ENCODE measurements around the gene BAIAP2L2.
"Not testable (repeated sequence)": the region's sequence is repeated elsewhere in the genome, so short reads cannot be mapped to it uniquely, and the experiment has no call there.

BAIAP2L2 gene

GRCh38 chr22:38120359-38121110 lies 10.1 kb upstream of the BAIAP2L2 start:
- 0 out of 2 replicates have a peak, but pooled peaks cover 2% of the 10 kb centered on the region for H3K36me3 ChIP-seq (ENCODE audit: control insufficient read depth, insufficient read depth, low read length)
- H3K27me3 ChIP-seq (replicated peaks; ENCODE audit: control insufficient read depth, insufficient read depth, low read length): no peaks in the 10 kb centered on the region
- TF ChIP-seq CTCF (IDR thresholded peaks at IDR 0.05; ENCODE audit: insufficient read depth, low read length, poor library complexity, severe bottlenecking): no peak
- no peak for DNase-seq (ENCODE audit: extremely low read depth, insufficient read length)
- H3K4me3 ChIP-seq (replicated peaks; ENCODE audit: low read depth, low read length): no peak overlapping the region

- not testable (repeated sequence) for DNase-seq (ENCODE audit: extremely low read depth, insufficient read length); H3K4me3 ChIP-seq (replicated peaks; ENCODE audit: low read depth, low read length); H3K36me3 ChIP-seq (ENCODE audit: control insufficient read depth, insufficient read depth, low read length); H3K27me3 ChIP-seq (replicated peaks; ENCODE audit: control insufficient read depth, insufficient read depth, low read length)
These were observed 8.3 kb upstream of the BAIAP2L2 start for GRCh38 chr22:38118747-38119146.

- TF ChIP-seq CTCF (IDR thresholded peaks at IDR 0.05; ENCODE audit: insufficient read depth, low read length, poor library complexity, severe bottlenecking): no peak
- DNase-seq (ENCODE audit: extremely low read depth, insufficient read length): no peak
- no peaks in the 10 kb centered on the region; the same call in 1 of the 2 replicates for H3K36me3 ChIP-seq (ENCODE audit: control insufficient read depth, insufficient read depth, low read length)
- H3K4me3 ChIP-seq (replicated peaks; ENCODE audit: low read depth, low read length): no peak overlapping the region
- no peaks in the 10 kb centered on the region for H3K27me3 ChIP-seq (replicated peaks; ENCODE audit: control insufficient read depth, insufficient read depth, low read length)
These were observed 7.7 kb upstream of the BAIAP2L2 start for GRCh38 chr22:38118182-38118581.

- not testable (repeated sequence) for H3K36me3 ChIP-seq (ENCODE audit: control insufficient read depth, insufficient read depth, low read length); H3K27me3 ChIP-seq (replicated peaks; ENCODE audit: control insufficient read depth, insufficient read depth, low read length); H3K4me3 ChIP-seq (replicated peaks; ENCODE audit: low read depth, low read length); DNase-seq (ENCODE audit: extremely low read depth, insufficient read length)
These were observed 7.1 kb upstream of the BAIAP2L2 start for GRCh38 chr22:38117556-38117955.

GRCh38 chr22:38115423-38116205 lies 5.1 kb upstream of the BAIAP2L2 start:
- no peak for DNase-seq (ENCODE audit: extremely low read depth, insufficient read length)
- peaks cover 1% of the 10 kb centered on the region for H3K36me3 ChIP-seq (ENCODE audit: control insufficient read depth, insufficient read depth, low read length)
- H3K4me3 ChIP-seq (replicated peaks; ENCODE audit: low read depth, low read length): no peak overlapping the region
- TF ChIP-seq CTCF (IDR thresholded peaks at IDR 0.05; ENCODE audit: insufficient read depth, low read length, poor library complexity, severe bottlenecking): no peak
- no peaks in the 10 kb centered on the region for H3K27me3 ChIP-seq (replicated peaks; ENCODE audit: control insufficient read depth, insufficient read depth, low read length)

- Histone ChIP-seq H3K36me3 (ENCODE audit: control insufficient read depth, insufficient read depth, low read length) (peaks cover 1% of the 10 kb centered on the region), H3K4me3 (replicated peaks; ENCODE audit: low read depth, low read length) (no peak overlapping the region), H3K27me3 (replicated peaks; ENCODE audit: control insufficient read depth, insufficient read depth, low read length) (no peaks in the 10 kb centered on the region)
- TF ChIP-seq CTCF (IDR thresholded peaks at IDR 0.05; ENCODE audit: insufficient read depth, low read length, poor library complexity, severe bottlenecking): peak; percentile 94
- DNase-seq (ENCODE audit: extremely low read depth, insufficient read length): peak; percentile 61
These were observed 4.3 kb upstream of the BAIAP2L2 start for GRCh38 chr22:38114484-38115398.
